Head of caudate nucleus (tissue), 42 donors: ENCODE results near the gene SPAG6.
"Not testable (repeated sequence)": the region's sequence is repeated elsewhere in the genome, so short reads cannot be mapped to it uniquely, and the experiment has no call there.

Experiments used
- DNase-seq, 42 donors: peaks; one replicate each; pipeline versions ENCODE4 v3.0.0 to v3.0.0-alpha.2; 2020 to 2021; ENCODE audit warnings: mixed read lengths in 7 of 42
- intact Hi-C: fragments of 100-400 bp; cut with DNase I; formaldehyde crosslinking; loops from one replicate; pipeline ENCODE4 v1.15.0; 2022

Gene SPAG6

DNA sequence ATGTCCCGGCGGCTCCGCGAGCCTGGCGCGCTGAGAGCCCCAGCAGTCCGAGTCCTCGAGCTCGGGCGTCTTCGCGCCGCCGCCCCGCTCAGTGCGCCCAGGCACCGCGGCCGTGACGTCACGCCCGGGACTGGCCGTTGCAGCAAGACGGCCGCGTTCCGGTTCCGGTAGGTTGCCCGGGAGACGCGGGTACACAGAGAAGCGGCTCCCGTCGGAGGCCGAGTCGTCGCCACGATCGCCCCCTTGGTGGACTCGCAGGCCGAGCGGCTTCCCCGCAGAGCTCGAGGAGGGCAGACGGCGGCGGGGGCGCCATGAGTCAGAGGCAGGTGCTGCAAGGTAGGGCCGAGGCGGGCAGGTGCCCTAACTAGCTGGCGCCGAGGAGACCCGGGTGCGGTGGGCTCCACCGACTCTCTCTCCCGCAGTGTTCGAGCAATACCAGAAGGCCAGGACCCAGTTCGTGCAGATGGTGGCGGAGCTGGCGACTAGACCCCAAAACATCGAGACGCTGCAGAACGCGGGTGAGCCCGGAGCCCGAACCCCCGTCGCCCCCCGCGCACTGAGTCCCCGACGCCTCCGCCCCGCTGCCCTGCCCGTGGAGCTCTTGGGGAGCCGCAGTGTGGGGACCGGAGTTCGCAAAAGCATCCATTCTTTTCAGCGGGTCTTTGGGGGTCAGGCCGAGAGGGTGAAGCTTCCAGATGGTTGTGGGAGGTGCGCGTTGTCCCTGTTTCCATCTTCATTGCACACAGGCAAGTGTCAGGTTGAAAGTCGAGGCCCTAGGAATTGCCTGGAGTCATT, at the start of gene SPAG6:
Gene SPAG6 (plus strand): TSS at position 196 of the 795 bp plus-strand sequence. CDS start 116 bp downstream, at position 312.
- peak in 41 of 42 donors; percentile 22 to 83 (median 62) for DNase-seq
- intact Hi-C loops: no loop called here

GRCh38 chr10:22301193-22301592, 44.1 kb upstream of the SPAG6 start:
- intact Hi-C loops: no loop called here
- no peak for DNase-seq

DNA sequence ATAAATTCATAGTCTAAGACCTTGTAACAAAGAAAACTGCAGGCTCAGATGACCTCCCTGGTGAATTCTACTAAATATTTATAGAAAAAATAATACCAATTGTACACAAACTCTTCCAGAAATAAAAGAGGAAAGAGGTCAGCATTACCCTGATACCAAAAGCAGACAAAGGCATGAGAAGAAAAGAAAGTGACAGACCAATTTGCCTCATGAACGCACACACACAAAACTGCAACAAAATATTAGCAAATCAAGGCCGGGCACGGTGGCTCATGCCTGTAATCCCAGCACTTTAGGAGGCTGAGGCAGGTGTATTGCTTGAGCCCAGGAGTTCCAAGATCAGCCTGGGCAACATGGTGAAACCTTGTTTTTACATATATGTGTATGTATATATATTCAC, 41.8 kb upstream of the SPAG6 start:
- intact Hi-C loops: no loop called here
- no peak for DNase-seq

GRCh38 chr10:22305721-22306120, 39.6 kb upstream of the SPAG6 start:
- intact Hi-C loops: no loop called here
- no peak for DNase-seq

- no peak for DNase-seq
- intact Hi-C loops: no loop called here
These were observed 36.9 kb upstream of the SPAG6 start for GRCh38 chr10:22308390-22308789.

DNA sequence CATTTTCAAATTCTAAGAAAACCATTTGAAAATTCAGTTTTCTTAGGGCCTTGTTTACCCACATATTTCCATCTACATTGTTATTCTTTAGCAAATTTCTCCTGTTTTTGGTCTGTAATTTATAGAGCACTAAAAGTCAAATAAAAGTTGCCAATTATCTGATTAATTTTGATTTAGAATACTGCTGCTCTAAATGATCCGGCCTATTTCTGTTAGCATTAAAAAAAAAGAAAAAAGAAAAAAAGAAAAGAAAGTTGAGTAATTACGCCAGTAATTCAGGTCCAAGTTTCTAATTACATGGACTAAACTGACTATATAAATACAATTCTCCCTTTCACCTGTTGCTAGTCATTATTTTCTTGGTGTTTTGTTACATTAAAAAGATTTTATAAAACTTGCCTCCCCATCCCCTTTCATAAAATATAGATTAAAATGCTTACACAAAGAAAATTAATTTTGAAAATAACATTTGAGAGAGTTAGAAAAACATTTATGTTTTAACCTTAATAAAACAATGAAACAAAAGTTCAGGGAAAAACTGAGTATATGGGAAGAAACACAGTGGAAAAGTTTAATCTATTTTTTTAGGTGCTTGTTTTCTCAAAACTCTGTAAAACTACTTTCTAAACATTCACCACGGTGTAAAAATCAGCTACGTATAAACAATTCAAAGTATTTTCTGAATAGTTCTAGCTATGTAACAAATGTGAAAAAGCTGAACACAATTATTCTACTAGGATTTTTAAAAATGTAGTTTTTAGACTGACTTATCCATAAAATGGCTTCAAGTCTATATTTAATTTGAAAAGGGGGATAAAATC, 35.9 kb upstream of the SPAG6 start:
- intact Hi-C loops: no loop called here
- no peak for DNase-seq

- intact Hi-C loops: not testable (repeated sequence)
These were observed 35.3 kb upstream of the SPAG6 start for GRCh38 chr10:22310012-22310411.

DNA sequence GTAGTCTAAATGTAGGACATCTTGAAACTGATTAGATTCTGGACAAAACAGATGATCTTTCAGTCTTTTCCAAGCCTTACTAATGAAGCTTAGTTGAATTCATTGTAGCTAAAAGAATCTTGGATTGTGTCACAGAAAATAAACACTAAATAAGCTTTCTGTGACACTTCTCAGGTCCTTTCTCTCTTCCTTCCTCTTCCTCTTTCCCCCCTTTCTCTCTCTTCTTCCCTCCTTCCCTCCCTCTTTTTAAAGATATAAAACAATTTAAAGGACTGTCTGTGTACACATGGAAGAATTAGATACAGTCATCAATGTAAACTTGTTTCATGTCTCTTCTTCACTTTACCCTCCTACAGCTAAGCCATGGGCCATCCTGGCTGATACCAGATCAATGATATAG, 34.4 kb upstream of the SPAG6 start:
- intact Hi-C loops: no loop called here
- no peak for DNase-seq

More at GRCh38 chr10:22310012-22310411, 35.3 kb upstream of the SPAG6 start:
- DNase-seq: not testable (repeated sequence)

DNA sequence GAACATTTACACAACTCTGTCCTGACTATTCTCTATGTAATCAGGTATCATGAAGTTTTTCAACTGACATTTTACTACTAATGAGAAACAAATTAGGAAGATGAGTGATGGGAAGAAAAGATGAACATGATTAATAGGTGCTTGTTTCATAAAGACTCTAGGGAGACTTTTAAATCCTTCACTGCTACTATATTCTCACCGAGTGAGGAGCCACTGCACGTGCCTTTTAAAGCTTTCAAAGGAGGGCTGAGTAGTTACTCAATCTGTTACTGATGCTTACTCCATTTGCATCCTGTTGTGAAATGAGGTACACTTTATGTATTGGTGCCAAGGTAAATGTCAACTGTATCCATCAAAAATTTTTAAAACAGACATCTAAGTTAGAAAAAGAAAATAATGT, 30.4 kb upstream of the SPAG6 start:
- intact Hi-C loops: loop anchor here (5.0 kb wide), 1 partner anchor 63 kb away; no protein-coding TSS in a partner anchor
- DNase-seq: no peak

GRCh38 chr10:22315455-22316285, 29.6 kb upstream of the SPAG6 start:
- intact Hi-C loops: loop anchor here (1.0 to 5.0 kb wide), 2 partner anchors 63 to 86 kb away; no protein-coding TSS in a partner anchor
- DNase-seq: peak in 3 of 42 donors; percentile 10 to 17 (median 13)

DNA sequence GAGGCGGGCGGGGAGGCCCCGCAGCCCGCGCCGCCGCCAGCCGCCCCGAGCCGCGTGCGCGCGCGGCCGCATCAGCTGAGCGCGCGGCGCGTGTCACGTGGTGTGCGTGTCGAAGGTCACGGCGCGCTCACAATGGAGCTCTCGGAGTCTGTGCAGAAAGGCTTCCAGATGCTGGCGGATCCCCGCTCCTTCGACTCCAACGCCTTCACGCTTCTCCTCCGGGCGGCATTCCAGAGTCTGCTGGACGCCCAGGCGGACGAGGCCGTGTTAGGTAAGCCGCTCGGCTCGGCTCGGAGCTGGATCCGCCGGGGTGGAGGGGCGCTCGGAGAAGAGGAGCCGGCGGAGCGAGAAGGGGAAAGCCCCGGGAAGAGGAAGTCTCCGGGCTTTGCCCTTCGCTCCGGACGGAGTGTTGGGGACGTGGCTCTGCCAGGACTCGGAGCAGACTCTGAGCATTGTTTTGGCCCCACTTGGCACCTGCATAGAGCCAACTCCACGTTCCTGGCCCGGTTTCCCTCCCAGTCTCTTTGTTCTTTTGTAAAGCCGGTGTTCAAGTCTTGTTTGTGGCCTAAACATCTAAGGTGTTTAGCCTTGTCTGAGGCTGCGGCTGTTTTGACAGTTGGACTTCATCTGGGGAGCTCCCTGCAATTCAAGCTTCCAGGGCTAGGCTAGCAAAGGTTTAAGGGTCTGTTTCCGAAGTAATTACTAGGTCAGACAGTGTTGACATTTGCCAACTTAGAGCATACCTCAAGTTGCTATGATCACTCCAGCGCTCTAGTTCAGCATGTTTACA, 28.8 kb upstream of the SPAG6 start, which contains the start of gene COMMD3:
Gene COMMD3 (plus strand): TSS at position 103 of the 790 bp plus-strand sequence. CDS start 30 bp downstream, at position 133.
- intact Hi-C loops: loop anchor here (1.0 to 5.0 kb wide), 2 partner anchors 64 to 87 kb away; no protein-coding TSS in a partner anchor
- peak; percentile 77 to 95 (median 90) for DNase-seq

DNA sequence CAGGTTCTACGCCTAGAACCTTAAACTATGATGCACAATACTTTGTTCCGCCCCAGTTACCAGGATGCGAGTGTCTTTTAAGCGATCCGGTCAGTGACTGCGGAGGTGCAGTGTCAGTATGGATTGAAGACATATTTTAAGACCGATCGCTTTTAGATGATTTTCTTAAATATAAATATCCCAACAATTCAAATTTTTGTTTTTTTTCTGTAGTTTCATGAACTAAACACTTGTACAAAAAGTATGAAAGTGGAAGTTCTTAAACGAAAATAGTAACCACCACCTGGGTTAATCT, 28.3 kb upstream of the SPAG6 start:
- intact Hi-C loops: loop anchor here (5.0 kb wide), 1 partner anchor 65 kb away; no protein-coding TSS in a partner anchor
- peak in 2 of 42 donors; percentile 28 to 29 for DNase-seq

- intact Hi-C loops: loop anchor here (5.0 kb wide), 1 partner anchor 66 kb away; no protein-coding TSS in a partner anchor
- no peak for DNase-seq
These were observed 27.3 kb upstream of the SPAG6 start for GRCh38 chr10:22317771-22318565.

- intact Hi-C loops: loop anchor here (5.0 kb wide), 1 partner anchor 66 kb away; no protein-coding TSS in a partner anchor
These were observed 26.5 kb upstream of the SPAG6 start for GRCh38 chr10:22318772-22319171.

GRCh38 chr10:22319547-22319979, 25.7 kb upstream of the SPAG6 start:
- intact Hi-C loops: loop anchor here (5.0 kb wide), 1 partner anchor 67 kb away; no protein-coding TSS in a partner anchor
- no peak for DNase-seq

More at GRCh38 chr10:22318772-22319171, 26.5 kb upstream of the SPAG6 start:
- DNase-seq: no peak

GRCh38 chr10:22319980-22320558, 25.2 kb upstream of the SPAG6 start:
- intact Hi-C loops: loop anchor here (5.0 to 10.0 kb wide), 4 partner anchors 68 to 795 kb away; partner anchors contain the start of gene SKIDA1
- DNase-seq: peak in 13 of 42 donors; percentile 20 to 49 (median 28)
